Measurements from ENCODE around the gene AMOTL2.
A peak's percentile ranks its signal among the peaks of the same experiment; 100 is the strongest.

AMOTL2 gene

GRCh38 chr3:134365766-134366065 lies 8.5 kb downstream of the AMOTL2 start:
- FAIRE-seq, result no peak

GRCh38 chr3:134364936-134365765 lies 9.1 kb downstream of the AMOTL2 start:
- no peak for FAIRE-seq

- FAIRE-seq, result no peak
These were observed 9.9 kb downstream of the AMOTL2 start for GRCh38 chr3:134364061-134364935.

- FAIRE-seq, result no peak
These were observed 10.9 kb downstream of the AMOTL2 start for GRCh38 chr3:134363381-134363755.

GRCh38 chr3:134362670-134363380 lies 11.4 kb downstream of the AMOTL2 start:
- no peak for FAIRE-seq

- no peak for FAIRE-seq
These were observed 12.0 kb downstream of the AMOTL2 start for GRCh38 chr3:134362221-134362620.

- FAIRE-seq, result no peak
These were observed 12.9 kb downstream of the AMOTL2 start for GRCh38 chr3:134361162-134361835.

- no peak for FAIRE-seq
These were observed 14.2 kb downstream of the AMOTL2 start for GRCh38 chr3:134360046-134360445.

GRCh38 chr3:134359121-134360010 lies 14.9 kb downstream of the AMOTL2 start:
- no peak for FAIRE-seq

- peak; percentile 97 for FAIRE-seq
These were observed 16.1 kb downstream of the AMOTL2 start for GRCh38 chr3:134357914-134358811.

- no peak for FAIRE-seq
These were observed 16.9 kb downstream of the AMOTL2 start for GRCh38 chr3:134357261-134357913.

- no peak for FAIRE-seq
These were observed 17.7 kb downstream of the AMOTL2 start for GRCh38 chr3:134356411-134357040.

- FAIRE-seq, result no peak
These were observed 18.8 kb downstream of the AMOTL2 start for GRCh38 chr3:134355416-134355815.

GRCh38 chr3:134354612-134355251 lies 19.5 kb downstream of the AMOTL2 start:
- no peak for FAIRE-seq

- no peak for FAIRE-seq
These were observed 20.2 kb downstream of the AMOTL2 start for GRCh38 chr3:134353831-134354611.

- FAIRE-seq, result no peak
These were observed 20.9 kb downstream of the AMOTL2 start for GRCh38 chr3:134353171-134353825.

- no peak for FAIRE-seq
These were observed 22.1 kb downstream of the AMOTL2 start for GRCh38 chr3:134352031-134352671.
